GM12872 (cell line): Measurements from ENCODE around the gene ZNF329.

Experiments used
- CTCF ChIP-seq: IDR thresholded peaks from 3 replicates; pipeline ENCODE4 v1.5.1; 2011; ENCODE audit warnings: low read depth, mild to moderate bottlenecking, low read length, moderate library complexity; ENCODE audit not compliant: insufficient read depth

Gene ZNF329

GRCh38 chr19:58084596-58085347 is 65.8 kb downstream of the ZNF329 start:
- TF ChIP-seq CTCF, result no peak

- no peak for TF ChIP-seq CTCF
Measured at GRCh38 chr19:58083021-58083420, 67.6 kb downstream of the ZNF329 start.

GRCh38 chr19:58079792-58080191 is 70.8 kb downstream of the ZNF329 start:
- no peak for TF ChIP-seq CTCF
